Liver (tissue), 2 donors: ENCODE measurements around the gene CLPTM1.

Experiments used
- YY1 ChIP-seq: IDR thresholded peaks from 2 replicates; pipeline ENCODE4 v1.6.1; 2016; ENCODE audit warnings: antibody characterized with exemption, mild to moderate bottlenecking
- TF ChIP-seq, protein P1 (sequence below): fragments of 150-350 bp; IDR thresholded peaks from 2 replicates; pipeline ENCODE4 v1.5.1; 2017; ENCODE audit warnings: improper control_type of control experiment, low read depth, low read length; ENCODE audit not compliant: missing input control
- TF ChIP-seq, protein P2 (sequence below): IDR thresholded peaks from 2 replicates; pipeline ENCODE4 v1.6.1; 2016; ENCODE audit warnings: antibody characterized with exemption
- donor health status: healthy.

DNA sequence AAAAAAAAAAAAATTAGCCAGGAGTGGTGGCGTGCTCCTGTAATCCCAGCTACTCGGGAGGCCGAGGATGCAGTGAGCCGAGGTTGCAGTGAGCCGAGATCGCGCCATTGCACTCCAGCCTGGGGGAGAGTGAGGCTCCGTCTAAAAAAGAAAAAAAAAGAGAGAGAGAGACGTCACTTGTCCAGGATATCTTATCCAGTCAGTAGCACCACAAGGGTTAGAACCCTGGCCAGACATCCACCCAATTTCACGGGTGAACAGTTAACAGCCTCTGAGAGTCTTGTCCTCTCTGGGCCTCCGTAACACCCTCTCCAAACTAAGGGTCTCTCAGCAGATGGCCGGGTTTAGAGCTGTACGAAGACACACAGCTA, 917 bp upstream of the CLPTM1 start:
- TF ChIP-seq, protein P1, sequence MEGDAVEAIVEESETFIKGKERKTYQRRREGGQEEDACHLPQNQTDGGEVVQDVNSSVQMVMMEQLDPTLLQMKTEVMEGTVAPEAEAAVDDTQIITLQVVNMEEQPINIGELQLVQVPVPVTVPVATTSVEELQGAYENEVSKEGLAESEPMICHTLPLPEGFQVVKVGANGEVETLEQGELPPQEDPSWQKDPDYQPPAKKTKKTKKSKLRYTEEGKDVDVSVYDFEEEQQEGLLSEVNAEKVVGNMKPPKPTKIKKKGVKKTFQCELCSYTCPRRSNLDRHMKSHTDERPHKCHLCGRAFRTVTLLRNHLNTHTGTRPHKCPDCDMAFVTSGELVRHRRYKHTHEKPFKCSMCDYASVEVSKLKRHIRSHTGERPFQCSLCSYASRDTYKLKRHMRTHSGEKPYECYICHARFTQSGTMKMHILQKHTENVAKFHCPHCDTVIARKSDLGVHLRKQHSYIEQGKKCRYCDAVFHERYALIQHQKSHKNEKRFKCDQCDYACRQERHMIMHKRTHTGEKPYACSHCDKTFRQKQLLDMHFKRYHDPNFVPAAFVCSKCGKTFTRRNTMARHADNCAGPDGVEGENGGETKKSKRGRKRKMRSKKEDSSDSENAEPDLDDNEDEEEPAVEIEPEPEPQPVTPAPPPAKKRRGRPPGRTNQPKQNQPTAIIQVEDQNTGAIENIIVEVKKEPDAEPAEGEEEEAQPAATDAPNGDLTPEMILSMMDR: no peak
- no peak for TF ChIP-seq YY1
- TF ChIP-seq, protein P2, sequence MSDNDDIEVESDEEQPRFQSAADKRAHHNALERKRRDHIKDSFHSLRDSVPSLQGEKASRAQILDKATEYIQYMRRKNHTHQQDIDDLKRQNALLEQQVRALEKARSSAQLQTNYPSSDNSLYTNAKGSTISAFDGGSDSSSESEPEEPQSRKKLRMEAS: no peak
